Panc1 (cell line): Measurements from ENCODE around the gene RHBDD1.

ENCODE experiments used
- CTCF ChIP-seq: fragments of 450-650 bp; IDR thresholded peaks from 2 replicates; pipeline ENCODE4 v1.5.1; 2017; ENCODE audit warnings: mild to moderate bottlenecking
- SIN3A ChIP-seq: IDR thresholded peaks from 2 replicates; pipeline ENCODE4 v1.6.1; 2012; ENCODE audit warnings: low read depth, mild to moderate bottlenecking, low read length, moderate library complexity, borderline replicate concordance; ENCODE audit not compliant: insufficient read depth

GRCh38 chr2:226971770-226972169 lies 135.9 kb downstream of the RHBDD1 start:
- TF ChIP-seq CTCF (no peak), SIN3A (no peak)
